Measurements from ENCODE around the gene IRF2BP1.
A peak's percentile ranks its signal among the peaks of the same experiment; 100 is the strongest.

The IRF2BP1 gene

GRCh38 chr19:45917421-45918091, 31.6 kb upstream of the IRF2BP1 start:
- TF ChIP-seq CTCF (IDR thresholded peaks at IDR 0.05; ENCODE audit: low read depth, low read length) = no peak
- DNase-seq (ENCODE audit: low read depth, low spot score) = no peak
- in situ Hi-C loops (cut with HindIII; ENCODE audit: low sequenced_read_pairs) = no loop called here
- no peak overlapping the region for H3K4me3 ChIP-seq (ENCODE audit: low read depth, low read length)

GRCh38 chr19:45913874-45914830, 28.2 kb upstream of the IRF2BP1 start, which contains the start of gene NANOS2:
Gene NANOS2 (minus strand): TSS chr19:45914778. CDS start chr19:45914693, 85 bp downstream.
- no peak within 1 kb of the TSS for H3K4me3 ChIP-seq (ENCODE audit: low read depth, low read length)
- peak; percentile 17 for TF ChIP-seq CTCF (IDR thresholded peaks at IDR 0.05; ENCODE audit: low read depth, low read length)
- in situ Hi-C loops (cut with HindIII; ENCODE audit: low sequenced_read_pairs) = no loop called here
- no peak for DNase-seq (ENCODE audit: low read depth, low spot score)

DNA sequence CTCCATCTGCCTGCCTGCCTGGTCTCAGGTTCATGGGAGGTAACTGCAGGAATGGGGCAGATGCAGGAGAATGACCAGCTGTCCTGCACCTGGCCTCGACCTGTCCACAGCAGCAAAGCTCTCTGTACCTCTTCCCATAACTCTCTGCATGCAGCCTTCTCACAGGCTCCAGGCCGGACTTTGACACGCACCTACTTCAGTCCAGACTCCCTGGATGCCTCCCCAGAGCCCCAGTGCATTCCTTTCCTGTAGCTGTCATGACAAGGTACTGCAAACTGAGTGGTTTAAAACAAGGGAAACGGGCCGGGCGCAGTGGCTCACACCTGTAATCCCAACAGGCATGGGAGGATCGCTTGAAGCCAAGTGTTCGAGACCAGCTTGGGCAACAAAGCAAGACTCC, 25.4 kb upstream of the IRF2BP1 start:
- no peak for TF ChIP-seq CTCF (IDR thresholded peaks at IDR 0.05; ENCODE audit: low read depth, low read length)
- no peak overlapping the region for H3K4me3 ChIP-seq (ENCODE audit: low read depth, low read length)
- no peak for DNase-seq (ENCODE audit: low read depth, low spot score)
- in situ Hi-C loops (cut with HindIII; ENCODE audit: low sequenced_read_pairs) = no loop called here

DNA sequence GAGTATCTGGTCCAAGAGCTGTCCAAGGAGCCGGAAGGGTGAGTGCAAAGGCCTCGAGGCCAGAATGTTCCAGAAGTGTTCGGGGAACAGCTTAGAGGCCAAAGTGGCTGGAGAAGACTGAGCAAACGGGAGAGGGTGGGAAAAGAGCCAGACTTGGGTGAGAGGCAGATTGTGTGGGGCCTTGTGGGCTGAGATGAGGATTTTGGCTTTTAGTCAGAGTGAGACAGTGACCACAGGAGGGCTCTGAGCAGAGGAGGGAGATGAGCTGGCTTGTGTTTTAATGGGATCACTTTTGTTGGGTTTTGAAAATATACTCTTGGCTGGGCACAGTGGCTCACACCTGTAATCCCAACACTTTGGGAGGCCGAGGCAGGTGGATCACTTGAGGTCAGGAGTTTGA, 23.0 kb upstream of the IRF2BP1 start:
- H3K4me3 ChIP-seq (ENCODE audit: low read depth, low read length) = no peak overlapping the region
- peak; percentile 44 for TF ChIP-seq CTCF (IDR thresholded peaks at IDR 0.05; ENCODE audit: low read depth, low read length)
- DNase-seq (ENCODE audit: low read depth, low spot score) = peak; percentile 20
- in situ Hi-C loops (cut with HindIII; ENCODE audit: low sequenced_read_pairs) = no loop called here

DNA sequence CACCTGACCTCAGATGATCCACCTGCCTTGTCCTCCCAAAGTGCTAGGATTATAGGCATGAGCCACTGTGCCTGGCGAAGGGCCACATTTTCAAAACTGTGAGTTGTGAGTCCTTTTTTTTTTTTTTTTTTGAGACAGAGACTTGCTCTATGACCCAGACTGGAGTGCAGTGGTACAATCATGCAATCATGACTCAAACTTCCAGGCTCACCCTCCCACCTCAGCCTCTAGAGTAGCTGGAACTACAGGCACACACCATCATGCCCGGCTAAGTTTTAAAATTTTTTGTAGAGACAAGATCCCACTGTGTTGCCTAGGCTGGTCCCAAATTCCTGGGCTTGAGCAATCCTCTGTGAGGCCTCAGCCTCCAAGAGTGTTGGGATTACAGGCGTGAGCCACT, 20.3 kb upstream of the IRF2BP1 start:
- no peak for DNase-seq (ENCODE audit: low read depth, low spot score)
- in situ Hi-C loops (cut with HindIII; ENCODE audit: low sequenced_read_pairs) = no loop called here
- TF ChIP-seq CTCF (IDR thresholded peaks at IDR 0.05; ENCODE audit: low read depth, low read length) = no peak
- H3K4me3 ChIP-seq (ENCODE audit: low read depth, low read length) = no peak overlapping the region

GRCh38 chr19:45905011-45905410, 19.1 kb upstream of the IRF2BP1 start:
- TF ChIP-seq CTCF (IDR thresholded peaks at IDR 0.05; ENCODE audit: low read depth, low read length) = no peak
- H3K4me3 ChIP-seq (ENCODE audit: low read depth, low read length) = no peak overlapping the region
- no peak for DNase-seq (ENCODE audit: low read depth, low spot score)
- in situ Hi-C loops (cut with HindIII; ENCODE audit: low sequenced_read_pairs) = no loop called here
